Measurements from ENCODE around the gene CTDP1.

Gene CTDP1

GRCh38 chr18:79679552-79680099 is at the start of gene CTDP1:
TSS of gene CTDP1 (plus strand) at chr18:79679803. CDS start at chr18:79679948, 145 bp downstream.
- DNase-seq (ENCODE audit: low read depth in 2 of 2), result peak; percentile 75 to 79

GRCh38 chr18:79630281-79631095 is 49.1 kb upstream of the CTDP1 start:
- DNase-seq (ENCODE audit: low read depth in 2 of 2), result no peak

GRCh38 chr18:79631096-79631507 is 48.5 kb upstream of the CTDP1 start:
- no peak for DNase-seq (ENCODE audit: low read depth in 2 of 2)

- DNase-seq (ENCODE audit: low read depth in 2 of 2), result no peak
Measured at GRCh38 chr18:79631761-79632446, 47.7 kb upstream of the CTDP1 start.

- DNase-seq (ENCODE audit: low read depth in 2 of 2), result no peak
Measured at GRCh38 chr18:79632765-79633164, 46.8 kb upstream of the CTDP1 start.

- no peak for DNase-seq (ENCODE audit: low read depth in 2 of 2)
Measured at GRCh38 chr18:79634186-79634585, 45.4 kb upstream of the CTDP1 start.

- no peak for DNase-seq (ENCODE audit: low read depth in 2 of 2)
Measured at GRCh38 chr18:79634593-79635426, 44.8 kb upstream of the CTDP1 start.

- no peak for DNase-seq (ENCODE audit: low read depth in 2 of 2)
Measured at GRCh38 chr18:79635427-79635726, 44.2 kb upstream of the CTDP1 start.

GRCh38 chr18:79637181-79637920 is 42.3 kb upstream of the CTDP1 start:
- DNase-seq (ENCODE audit: low read depth in 2 of 2), result no peak

GRCh38 chr18:79637921-79638909 is 41.4 kb upstream of the CTDP1 start:
- no peak for DNase-seq (ENCODE audit: low read depth in 2 of 2)

GRCh38 chr18:79639072-79639829 is 40.4 kb upstream of the CTDP1 start:
- DNase-seq (ENCODE audit: low read depth in 2 of 2), result no peak

GRCh38 chr18:79640064-79640672 is 39.4 kb upstream of the CTDP1 start:
- no peak for DNase-seq (ENCODE audit: low read depth in 2 of 2)

- no peak for DNase-seq (ENCODE audit: low read depth in 2 of 2)
Measured at GRCh38 chr18:79640875-79641274, 38.7 kb upstream of the CTDP1 start.

GRCh38 chr18:79641722-79642497 is 37.7 kb upstream of the CTDP1 start:
- no peak for DNase-seq (ENCODE audit: low read depth in 2 of 2)

- DNase-seq (ENCODE audit: low read depth in 2 of 2), result no peak
Measured at GRCh38 chr18:79642626-79643025, 37.0 kb upstream of the CTDP1 start.

GRCh38 chr18:79643054-79643984 is 36.3 kb upstream of the CTDP1 start:
- DNase-seq (ENCODE audit: low read depth in 2 of 2), result no peak

GRCh38 chr18:79644006-79644665 is 35.5 kb upstream of the CTDP1 start:
- peak; percentile 12 to 42 for DNase-seq (ENCODE audit: low read depth in 2 of 2)

Measured in stimulated activated CD8-positive, alpha-beta memory T cell treated with anti-CD3 and anti-CD28 coated beads, Interleukin-15, amount 100 ng/mL, for 4 hours (primary cell).